ENCODE measurements around the gene FKBP14. TPM values are rescaled to one million over a fixed set of nuclear protein-coding genes. Genes with fewer than 3 reads are reported as not detected.
A peak's percentile ranks its signal among the peaks of the same experiment; 100 is the strongest.

The FKBP14 gene
- total and polyA plus RNA-seq, 2 donors: 9.1 to 79.1 TPM

GRCh38 chr7:30027740-30028215 is 1.3 kb upstream of the FKBP14 start:
- peak overlapping the region; percentile 84 for H3K4me3 ChIP-seq (ENCODE audit: low read depth, low read length)
- DNase-seq (ENCODE audit: extremely low spot score): no peak
- H3K4me1 ChIP-seq (ENCODE audit: insufficient read depth): no peaks in the 10 kb centered on the region
- WGBS: 6% methylated on average over 9 of the region's 9 CpGs
- H3K27ac ChIP-seq (ENCODE audit: low read depth): peak overlapping the region; percentile 12
- no peaks in the 10 kb centered on the region for H3K36me3 ChIP-seq (ENCODE audit: insufficient read depth)

GRCh38 chr7:30027065-30027456 is 559 bp upstream of the FKBP14 start:
- no peak for DNase-seq (ENCODE audit: extremely low spot score)
- Histone ChIP-seq H3K4me1 (ENCODE audit: insufficient read depth) (no peaks in the 10 kb centered on the region), H3K4me3 (ENCODE audit: low read depth, low read length) (peak overlapping the region; percentile 84), H3K27ac (ENCODE audit: low read depth) (no peak overlapping the region), H3K36me3 (ENCODE audit: insufficient read depth) (no peaks in the 10 kb centered on the region)
- under 1% methylated on average over 10 of the region's 10 CpGs for WGBS

GRCh38 chr7:30023524-30023923 is 3.0 kb downstream of the FKBP14 start:
- Histone ChIP-seq H3K36me3 (ENCODE audit: insufficient read depth) (no peaks in the 10 kb centered on the region), H3K4me3 (ENCODE audit: low read depth, low read length) (no peak overlapping the region), H3K27ac (ENCODE audit: low read depth) (no peak overlapping the region), H3K4me1 (ENCODE audit: insufficient read depth) (no peaks in the 10 kb centered on the region)
- WGBS: 93% methylated on average over 6 of the region's 6 CpGs
- DNase-seq (ENCODE audit: extremely low spot score): no peak

- Histone ChIP-seq H3K4me3 (ENCODE audit: low read depth, low read length) (no peak overlapping the region), H3K4me1 (ENCODE audit: insufficient read depth) (no peaks in the 10 kb centered on the region), H3K36me3 (ENCODE audit: insufficient read depth) (no peaks in the 10 kb centered on the region), H3K27ac (ENCODE audit: low read depth) (no peak overlapping the region)
- no peak for DNase-seq (ENCODE audit: extremely low spot score)
Observed at GRCh38 chr7:30022991-30023390, 3.5 kb downstream of the FKBP14 start.

GRCh38 chr7:30020535-30020934 is 6.0 kb downstream of the FKBP14 start:
- Histone ChIP-seq H3K4me1 (ENCODE audit: insufficient read depth) (no peaks in the 10 kb centered on the region), H3K27ac (ENCODE audit: low read depth) (no peak overlapping the region), H3K36me3 (ENCODE audit: insufficient read depth) (no peaks in the 10 kb centered on the region), H3K4me3 (ENCODE audit: low read depth, low read length) (no peak overlapping the region)
- DNase-seq (ENCODE audit: extremely low spot score): no peak
- 67% methylated on average over 1 of the region's 1 CpG for WGBS

- WGBS: 94% methylated on average over 1 of the region's 1 CpG
- no peak for DNase-seq (ENCODE audit: extremely low spot score)
- Histone ChIP-seq H3K4me3 (ENCODE audit: low read depth, low read length) (no peak overlapping the region), H3K27ac (ENCODE audit: low read depth) (no peak overlapping the region), H3K36me3 (ENCODE audit: insufficient read depth) (no peaks in the 10 kb centered on the region), H3K4me1 (ENCODE audit: insufficient read depth) (no peaks in the 10 kb centered on the region)
Observed at GRCh38 chr7:30019960-30020359, 6.5 kb downstream of the FKBP14 start.

- Histone ChIP-seq H3K36me3 (ENCODE audit: insufficient read depth) (no peaks in the 10 kb centered on the region), H3K4me1 (ENCODE audit: insufficient read depth) (no peaks in the 10 kb centered on the region), H3K4me3 (ENCODE audit: low read depth, low read length) (no peak overlapping the region), H3K27ac (ENCODE audit: low read depth) (no peak overlapping the region)
- no peak for DNase-seq (ENCODE audit: extremely low spot score)
- WGBS: 77% methylated on average over 1 of the region's 1 CpG
Observed at GRCh38 chr7:30019387-30019786, 7.1 kb downstream of the FKBP14 start.

GRCh38 chr7:30018451-30018850 is 8.1 kb downstream of the FKBP14 start:
- no peaks in the 10 kb centered on the region for H3K36me3 ChIP-seq (ENCODE audit: insufficient read depth)
- DNase-seq (ENCODE audit: extremely low spot score): no peak
- no peaks in the 10 kb centered on the region for H3K4me1 ChIP-seq (ENCODE audit: insufficient read depth)

GRCh38 chr7:30012757-30013156 is 13.7 kb downstream of the FKBP14 start:
- H3K36me3 ChIP-seq (ENCODE audit: insufficient read depth): no peaks in the 10 kb centered on the region
- 77% methylated on average over 3 of the region's 3 CpGs for WGBS
- no peak overlapping the region for H3K4me3 ChIP-seq (ENCODE audit: low read depth, low read length)
- DNase-seq (ENCODE audit: extremely low spot score): no peak
- no peaks in the 10 kb centered on the region for H3K4me1 ChIP-seq (ENCODE audit: insufficient read depth)
- H3K27ac ChIP-seq (ENCODE audit: low read depth): no peak overlapping the region

More at GRCh38 chr7:30018451-30018850, 8.1 kb downstream of the FKBP14 start:
- no peak overlapping the region for H3K4me3 ChIP-seq (ENCODE audit: low read depth, low read length)
- H3K27ac ChIP-seq (ENCODE audit: low read depth): no peak overlapping the region

- H3K27ac ChIP-seq (ENCODE audit: low read depth): no peak overlapping the region
- no peaks in the 10 kb centered on the region for H3K36me3 ChIP-seq (ENCODE audit: insufficient read depth)
- no peaks in the 10 kb centered on the region for H3K4me1 ChIP-seq (ENCODE audit: insufficient read depth)
- DNase-seq (ENCODE audit: extremely low spot score): no peak
- H3K4me3 ChIP-seq (ENCODE audit: low read depth, low read length): no peak overlapping the region
- WGBS: 75% methylated on average over 6 of the region's 6 CpGs
Observed at GRCh38 chr7:30010021-30010420, 16.5 kb downstream of the FKBP14 start.

GRCh38 chr7:30005464-30005863 is 21.0 kb downstream of the FKBP14 start:
- 54% methylated on average over 3 of the region's 3 CpGs for WGBS
- no peak overlapping the region for H3K4me3 ChIP-seq (ENCODE audit: low read depth, low read length)
- no peak for DNase-seq (ENCODE audit: extremely low spot score)
- no peaks in the 10 kb centered on the region for H3K36me3 ChIP-seq (ENCODE audit: insufficient read depth)
- H3K27ac ChIP-seq (ENCODE audit: low read depth): no peak overlapping the region
- no peaks in the 10 kb centered on the region for H3K4me1 ChIP-seq (ENCODE audit: insufficient read depth)

- DNase-seq (ENCODE audit: extremely low spot score): no peak
- WGBS: 61% methylated on average over 6 of the region's 6 CpGs
- Histone ChIP-seq H3K27ac (ENCODE audit: low read depth) (no peak overlapping the region), H3K36me3 (ENCODE audit: insufficient read depth) (no peaks in the 10 kb centered on the region), H3K4me3 (ENCODE audit: low read depth, low read length) (no peak overlapping the region), H3K4me1 (ENCODE audit: insufficient read depth) (no peaks in the 10 kb centered on the region)
Observed at GRCh38 chr7:30003098-30003497, 23.4 kb downstream of the FKBP14 start.

GRCh38 chr7:30001998-30002397 is 24.5 kb downstream of the FKBP14 start:
- Histone ChIP-seq H3K27ac (ENCODE audit: low read depth) (no peak overlapping the region), H3K4me3 (ENCODE audit: low read depth, low read length) (no peak overlapping the region), H3K4me1 (ENCODE audit: insufficient read depth) (no peaks in the 10 kb centered on the region), H3K36me3 (ENCODE audit: insufficient read depth) (no peaks in the 10 kb centered on the region)
- WGBS: 98% methylated on average over 2 of the region's 2 CpGs
- DNase-seq (ENCODE audit: extremely low spot score): no peak

- H3K4me1 ChIP-seq (ENCODE audit: insufficient read depth): no peaks in the 10 kb centered on the region
- no peak overlapping the region for H3K4me3 ChIP-seq (ENCODE audit: low read depth, low read length)
- DNase-seq (ENCODE audit: extremely low spot score): no peak
- H3K36me3 ChIP-seq (ENCODE audit: insufficient read depth): no peaks in the 10 kb centered on the region
- no peak overlapping the region for H3K27ac ChIP-seq (ENCODE audit: low read depth)
Observed at GRCh38 chr7:29998489-29998888, 28.0 kb downstream of the FKBP14 start.

GRCh38 chr7:29996321-29996720 is 30.2 kb downstream of the FKBP14 start:
- H3K4me3 ChIP-seq (ENCODE audit: low read depth, low read length): no peak overlapping the region
- H3K27ac ChIP-seq (ENCODE audit: low read depth): no peak overlapping the region
- H3K36me3 ChIP-seq (ENCODE audit: insufficient read depth): no peaks in the 10 kb centered on the region
- no peak for DNase-seq (ENCODE audit: extremely low spot score)
- no peaks in the 10 kb centered on the region for H3K4me1 ChIP-seq (ENCODE audit: insufficient read depth)

All from urinary bladder (tissue), 4 donors.